Neuron (in vitro differentiated cells): ENCODE data around the gene AGO1.
"Not testable (repeated sequence)": the region's sequence is repeated elsewhere in the genome, so short reads cannot be mapped to it uniquely, and the experiment has no call there.

Experiments
- H2AFZ ChIP-seq: one replicate; pipeline ENCODE4 v1.6.1; 2013; ENCODE audit warnings: low read depth, mild to moderate bottlenecking, inconsistent platforms, low read length, moderate library complexity
- H3K27me3 ChIP-seq: one replicate; pipeline ENCODE4 v1.6.1; 2013; ENCODE audit warnings: low read length; ENCODE audit not compliant: insufficient read depth
- H3K36me3 ChIP-seq: one replicate; pipeline ENCODE4 v1.6.1; 2013; ENCODE audit warnings: low read length; ENCODE audit not compliant: insufficient read depth
- H3K4me1 ChIP-seq: one replicate; pipeline ENCODE4 v1.6.1; 2013; ENCODE audit warnings: low read length; ENCODE audit not compliant: insufficient read depth
- H3K4me3 ChIP-seq: 2 replicates; pipeline ENCODE4 v1.5.1; 2013; ENCODE audit warnings: mild to moderate bottlenecking, low read length, moderate library complexity
- H3K9me3 ChIP-seq: one replicate; pipeline ENCODE4 v1.6.1; 2013; ENCODE audit warnings: low read length

The AGO1 gene

GRCh38 chr1:35881850-35882273 lies 1.1 kb upstream of the AGO1 start:
- Histone ChIP-seq H3K27me3 (no peaks in the 10 kb centered on the region), H2AFZ (no peak overlapping the region), H3K4me3 (no peak overlapping the region), H3K9me3 (no peaks in the 10 kb centered on the region), H3K4me1 (peaks cover 29% of the 10 kb centered on the region), H3K36me3 (no peaks in the 10 kb centered on the region)

GRCh38 chr1:35882586-35882944 lies 444 bp upstream of the AGO1 start:
- no peaks in the 10 kb centered on the region for H3K27me3 ChIP-seq
- H2AFZ ChIP-seq, result no peak overlapping the region
- no peaks in the 10 kb centered on the region for H3K36me3 ChIP-seq
- peaks cover 36% of the 10 kb centered on the region for H3K4me1 ChIP-seq
- no peaks in the 10 kb centered on the region for H3K9me3 ChIP-seq
- H3K4me3 ChIP-seq, result peak overlapping the region; percentile 99

DNA sequence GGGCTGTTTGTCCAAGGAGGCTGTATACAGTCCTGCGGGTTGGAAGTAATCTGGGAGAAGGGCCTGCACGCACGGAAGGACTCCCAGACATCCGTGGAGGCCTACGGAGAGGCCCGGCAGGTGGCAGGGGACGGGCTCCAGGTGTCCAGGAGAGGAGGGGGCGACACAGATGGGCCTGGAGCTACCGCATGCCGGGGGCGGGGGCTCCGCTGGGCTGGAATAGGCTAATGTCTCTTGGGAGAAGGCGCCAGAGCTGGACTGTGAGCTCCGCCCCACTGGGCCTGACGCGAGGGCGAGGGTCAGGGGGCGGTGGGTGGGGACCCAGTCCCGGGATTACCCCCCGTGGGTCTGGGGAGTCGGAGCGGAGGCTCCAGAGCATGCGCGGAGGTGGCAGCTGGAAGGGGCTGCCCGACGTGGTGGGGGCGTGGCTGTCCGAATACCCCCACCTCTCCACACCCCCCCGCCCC lies 659 bp downstream of the AGO1 start:
- peak overlapping the region; percentile 99 for H3K4me3 ChIP-seq
- peaks cover 6% of the 10 kb centered on the region for H3K36me3 ChIP-seq
- H3K27me3 ChIP-seq, result no peaks in the 10 kb centered on the region
- H3K9me3 ChIP-seq, result no peaks in the 10 kb centered on the region
- H2AFZ ChIP-seq, result peak overlapping the region; percentile 78
- peaks cover 44% of the 10 kb centered on the region for H3K4me1 ChIP-seq

DNA sequence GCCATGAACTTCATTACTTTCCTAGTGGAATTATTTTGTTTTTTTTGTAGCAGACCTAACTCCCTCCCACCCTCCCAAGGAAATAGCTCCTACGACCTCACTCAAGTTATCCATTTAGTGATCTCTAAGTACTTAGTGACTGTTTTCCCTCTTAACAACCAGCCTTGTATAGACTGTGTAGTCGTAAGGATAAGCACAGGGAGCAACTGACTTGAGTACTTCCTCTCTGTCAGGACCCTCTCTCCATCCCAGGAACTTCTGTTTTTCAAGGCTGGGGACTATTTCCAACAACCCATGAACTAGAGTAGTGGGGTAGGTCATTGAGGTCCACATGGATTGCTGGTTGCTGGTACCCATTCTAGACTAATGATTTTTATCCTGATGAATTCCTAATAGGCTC lies 1.9 kb downstream of the AGO1 start:
- Histone ChIP-seq H2AFZ (no peak overlapping the region), H3K9me3 (no peaks in the 10 kb centered on the region), H3K4me1 (peaks cover 44% of the 10 kb centered on the region), H3K27me3 (no peaks in the 10 kb centered on the region), H3K4me3 (no peak overlapping the region), H3K36me3 (peaks cover 18% of the 10 kb centered on the region)

GRCh38 chr1:35885961-35886558 lies 3.1 kb downstream of the AGO1 start:
- H2AFZ ChIP-seq, result no peak overlapping the region
- peak overlapping the region; percentile 47 for H3K4me3 ChIP-seq
- H3K36me3 ChIP-seq, result peaks cover 27% of the 10 kb centered on the region
- H3K27me3 ChIP-seq, result no peaks in the 10 kb centered on the region
- H3K4me1 ChIP-seq, result peaks cover 44% of the 10 kb centered on the region
- H3K9me3 ChIP-seq, result no peaks in the 10 kb centered on the region

DNA sequence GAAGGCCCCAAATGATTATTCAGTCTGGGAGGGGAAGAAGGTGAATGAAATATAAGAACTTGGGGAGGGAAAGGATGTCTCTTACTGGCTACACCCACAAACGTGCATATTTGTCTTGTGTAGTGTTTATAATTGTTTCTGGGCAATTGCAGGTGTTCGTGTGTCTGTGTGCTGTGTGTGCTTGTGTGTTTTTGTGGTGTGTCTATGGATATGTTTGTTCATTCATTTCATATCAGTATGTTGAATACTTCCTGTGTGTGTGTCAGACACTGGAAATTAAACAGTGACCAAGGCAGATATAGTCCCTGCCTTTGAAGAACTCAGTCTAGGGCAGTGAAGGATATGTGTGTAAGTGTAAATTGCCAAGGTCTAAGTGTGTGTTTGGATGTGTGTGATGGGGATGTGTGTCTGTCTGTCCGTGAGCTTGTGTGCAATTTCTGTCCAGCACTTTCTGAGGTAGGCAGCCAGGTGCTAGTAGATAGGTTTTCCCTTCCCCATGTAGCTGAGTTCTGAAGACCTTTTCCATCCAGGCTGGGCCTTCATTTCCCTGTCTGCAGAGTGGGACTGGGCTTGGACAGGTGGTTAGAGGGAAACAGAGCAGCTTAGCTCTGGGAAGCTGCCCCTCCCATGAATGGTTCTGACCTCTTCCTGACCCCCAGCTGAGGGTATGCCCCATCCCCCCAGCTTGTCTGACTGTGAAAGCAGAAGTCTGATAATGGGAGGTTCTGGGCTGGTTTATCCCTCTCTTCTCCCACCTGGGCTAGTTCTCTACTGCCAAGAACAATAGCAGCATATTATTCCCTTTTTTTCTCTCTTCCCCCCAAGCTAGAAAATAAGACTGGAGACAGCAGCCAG lies 3.8 kb downstream of the AGO1 start:
- H3K36me3 ChIP-seq, result peaks cover 33% of the 10 kb centered on the region
- H3K4me3 ChIP-seq, result peak overlapping the region; percentile 47
- no peaks in the 10 kb centered on the region for H3K27me3 ChIP-seq
- H2AFZ ChIP-seq, result no peak overlapping the region
- H3K9me3 ChIP-seq, result no peaks in the 10 kb centered on the region
- H3K4me1 ChIP-seq, result peaks cover 44% of the 10 kb centered on the region

GRCh38 chr1:35887508-35887907 lies 4.5 kb downstream of the AGO1 start:
- Histone ChIP-seq H3K27me3 (no peaks in the 10 kb centered on the region), H3K9me3 (no peaks in the 10 kb centered on the region), H3K4me1 (peaks cover 44% of the 10 kb centered on the region), H3K4me3 (peak overlapping the region; percentile 47), H2AFZ (no peak overlapping the region), H3K36me3 (peaks cover 40% of the 10 kb centered on the region)

GRCh38 chr1:35888255-35888654 lies 5.2 kb downstream of the AGO1 start:
- H3K36me3 ChIP-seq, result peaks cover 47% of the 10 kb centered on the region
- no peaks in the 10 kb centered on the region for H3K9me3 ChIP-seq
- no peak overlapping the region for H2AFZ ChIP-seq
- no peaks in the 10 kb centered on the region for H3K27me3 ChIP-seq
- no peak overlapping the region for H3K4me3 ChIP-seq
- peaks cover 43% of the 10 kb centered on the region for H3K4me1 ChIP-seq

GRCh38 chr1:35888981-35889380 lies 6.0 kb downstream of the AGO1 start:
- Histone ChIP-seq H3K36me3 (peaks cover 54% of the 10 kb centered on the region), H3K4me1 (peaks cover 41% of the 10 kb centered on the region)
- not testable (repeated sequence) for H3K9me3 ChIP-seq, H2AFZ ChIP-seq, H3K27me3 ChIP-seq, H3K4me3 ChIP-seq

- H3K4me3 ChIP-seq, result no peak overlapping the region
- no peaks in the 10 kb centered on the region for H3K27me3 ChIP-seq
- H3K9me3 ChIP-seq, result no peaks in the 10 kb centered on the region
- H3K36me3 ChIP-seq, result peaks cover 92% of the 10 kb centered on the region
- no peak overlapping the region for H2AFZ ChIP-seq
- peaks cover under 1% of the 10 kb centered on the region for H3K4me1 ChIP-seq
Measured at GRCh38 chr1:35893051-35893879, 10.3 kb downstream of the AGO1 start.

- Histone ChIP-seq H3K4me3 (no peak overlapping the region), H2AFZ (no peak overlapping the region), H3K9me3 (no peaks in the 10 kb centered on the region), H3K27me3 (no peaks in the 10 kb centered on the region), H3K4me1 (no peaks in the 10 kb centered on the region), H3K36me3 (peaks cover 92% of the 10 kb centered on the region)
Measured at GRCh38 chr1:35894183-35894582, 11.2 kb downstream of the AGO1 start.

GRCh38 chr1:35894656-35895055 lies 11.6 kb downstream of the AGO1 start:
- no peaks in the 10 kb centered on the region for H3K27me3 ChIP-seq
- peaks cover 93% of the 10 kb centered on the region for H3K36me3 ChIP-seq
- no peaks in the 10 kb centered on the region for H3K4me1 ChIP-seq
- no peaks in the 10 kb centered on the region for H3K9me3 ChIP-seq
- no peak overlapping the region for H2AFZ ChIP-seq
- H3K4me3 ChIP-seq, result no peak overlapping the region

DNA sequence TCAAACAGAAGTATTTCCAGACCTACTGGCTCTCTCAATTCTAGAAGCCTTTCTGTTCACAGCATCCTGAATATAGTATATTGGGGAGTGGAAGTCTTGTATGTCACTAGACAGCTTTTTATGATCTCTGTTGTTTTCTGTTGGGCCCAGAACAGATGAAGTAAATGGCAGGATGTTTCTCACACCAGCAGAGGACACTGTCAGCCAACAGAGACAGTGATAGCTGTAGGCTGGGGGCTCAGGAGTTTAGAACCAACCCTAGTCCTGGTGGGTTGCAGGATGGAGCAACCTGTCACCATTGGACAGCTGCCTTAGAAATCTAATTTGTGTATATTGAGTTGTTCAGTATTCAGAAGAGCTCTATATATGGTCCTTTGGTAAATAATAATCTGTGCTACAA lies 16.9 kb downstream of the AGO1 start:
- no peak overlapping the region for H2AFZ ChIP-seq
- no peak overlapping the region for H3K4me3 ChIP-seq
- H3K4me1 ChIP-seq, result no peaks in the 10 kb centered on the region
- H3K36me3 ChIP-seq, result peaks cover 85% of the 10 kb centered on the region
- no peaks in the 10 kb centered on the region for H3K9me3 ChIP-seq
- H3K27me3 ChIP-seq, result no peaks in the 10 kb centered on the region
